ENCODE data around the gene C16orf95.
A peak's percentile ranks its signal among the peaks of the same experiment; 100 is the strongest.
"Not testable (repeated sequence)": the region's sequence is repeated elsewhere in the genome, so short reads cannot be mapped to it uniquely, and the experiment has no call there.

The C16orf95 gene

GRCh38 chr16:87346517-87347060, 29.4 kb upstream of the C16orf95 start:
- no peak for DNase-seq

GRCh38 chr16:87345726-87346424, 28.7 kb upstream of the C16orf95 start:
- no peak for DNase-seq

- DNase-seq: peak; percentile 67
Observed at GRCh38 chr16:87344931-87345631, 27.9 kb upstream of the C16orf95 start.

GRCh38 chr16:87344165-87344930, 27.2 kb upstream of the C16orf95 start:
- DNase-seq: no peak

- DNase-seq: no peak
Observed at GRCh38 chr16:87343753-87344050, 26.5 kb upstream of the C16orf95 start.

GRCh38 chr16:87342978-87343752, 26.0 kb upstream of the C16orf95 start:
- no peak for DNase-seq

GRCh38 chr16:87342504-87342903, 25.3 kb upstream of the C16orf95 start:
- DNase-seq: no peak

GRCh38 chr16:87340198-87340597, 23.0 kb upstream of the C16orf95 start:
- no peak for DNase-seq

GRCh38 chr16:87339724-87340105, 22.5 kb upstream of the C16orf95 start:
- DNase-seq: not testable (repeated sequence)

- DNase-seq: no peak
Observed at GRCh38 chr16:87339086-87339723, 22.0 kb upstream of the C16orf95 start.

GRCh38 chr16:87338155-87338765, 21.1 kb upstream of the C16orf95 start:
- no peak for DNase-seq

GRCh38 chr16:87337262-87337771, 20.1 kb upstream of the C16orf95 start:
- DNase-seq: no peak

GRCh38 chr16:87336434-87337240, 19.4 kb upstream of the C16orf95 start:
- no peak for DNase-seq

- DNase-seq: no peak
Observed at GRCh38 chr16:87335625-87336433, 18.6 kb upstream of the C16orf95 start.

- DNase-seq: no peak
Observed at GRCh38 chr16:87334651-87335624, 17.7 kb upstream of the C16orf95 start.

GRCh38 chr16:87333581-87334331, 16.6 kb upstream of the C16orf95 start:
- no peak for DNase-seq

- DNase-seq: no peak
Observed at GRCh38 chr16:87333101-87333500, 15.9 kb upstream of the C16orf95 start.

GRCh38 chr16:87332150-87332549, 15.0 kb upstream of the C16orf95 start:
- no peak for DNase-seq

All from activated CD8-positive, alpha-beta memory T cell treated with anti-CD3 and anti-CD28 coated beads for 24 hours (primary cell).